NCI-H82 treated with DMSO at 0.1 percent for 48 hours (cell line): ENCODE results near the gene CDX1.

Source experiments
- DNase-seq: peaks from one replicate; lab custom pipeline; 2025; ENCODE audit not compliant: unreplicated experiment; lab: John Stamatoyannopoulos, UW

Gene CDX1

GRCh38 chr5:150146235-150146634, 20.3 kb upstream of the CDX1 start:
- no peak for DNase-seq

GRCh38 chr5:150146862-150147601, 19.5 kb upstream of the CDX1 start:
- DNase-seq, result no peak

- no peak for DNase-seq
Measured at GRCh38 chr5:150147670-150148069, 18.9 kb upstream of the CDX1 start.

GRCh38 chr5:150148117-150148927, 18.3 kb upstream of the CDX1 start:
- DNase-seq, result no peak

GRCh38 chr5:150149618-150150017, 17.0 kb upstream of the CDX1 start:
- DNase-seq, result no peak

GRCh38 chr5:150152636-150153462, 13.7 kb upstream of the CDX1 start:
- DNase-seq, result no peak

- DNase-seq, result no peak
Measured at GRCh38 chr5:150153483-150153882, 13.1 kb upstream of the CDX1 start.

- no peak for DNase-seq
Measured at GRCh38 chr5:150153957-150154617, 12.5 kb upstream of the CDX1 start.

GRCh38 chr5:150154618-150155128, 11.9 kb upstream of the CDX1 start:
- DNase-seq, result no peak

GRCh38 chr5:150155258-150156026, 11.1 kb upstream of the CDX1 start, which contains the start of gene PDGFRB:
PDGFRB (minus strand) TSS chr5:150155845; CDS start chr5:150137047, 18,798 bp downstream.
- no peak for DNase-seq

- DNase-seq, result no peak
Measured at GRCh38 chr5:150156027-150156368, 10.6 kb upstream of the CDX1 start.

GRCh38 chr5:150156540-150156939, 10.0 kb upstream of the CDX1 start:
- no peak for DNase-seq

GRCh38 chr5:150157168-150157567, 9.4 kb upstream of the CDX1 start:
- DNase-seq, result no peak

GRCh38 chr5:150158170-150158949, 8.2 kb upstream of the CDX1 start:
- DNase-seq, result no peak

GRCh38 chr5:150159031-150159430, 7.5 kb upstream of the CDX1 start:
- no peak for DNase-seq

- DNase-seq, result no peak
Measured at GRCh38 chr5:150159741-150160179, 6.8 kb upstream of the CDX1 start.

- no peak for DNase-seq
Measured at GRCh38 chr5:150160448-150161081, 6.0 kb upstream of the CDX1 start.

GRCh38 chr5:150161242-150162141, 5.1 kb upstream of the CDX1 start:
- DNase-seq, result peak; percentile 18
